Measurements from ENCODE around the gene USP3.

USP3 gene

GRCh38 chr15:63565536-63566186 lies 61.3 kb downstream of the USP3 start:
- no peak for TF ChIP-seq ZFX (IDR thresholded peaks at IDR 0.05)
- no peak overlapping the region for H3K27ac ChIP-seq

GRCh38 chr15:63572749-63573464 lies 68.5 kb downstream of the USP3 start:
- H3K27ac ChIP-seq = no peak overlapping the region
- TF ChIP-seq CTCF (conservative IDR thresholded peaks at IDR 0.05) = no peak
- TF ChIP-seq ZFX (IDR thresholded peaks at IDR 0.05) = no peak

DNA sequence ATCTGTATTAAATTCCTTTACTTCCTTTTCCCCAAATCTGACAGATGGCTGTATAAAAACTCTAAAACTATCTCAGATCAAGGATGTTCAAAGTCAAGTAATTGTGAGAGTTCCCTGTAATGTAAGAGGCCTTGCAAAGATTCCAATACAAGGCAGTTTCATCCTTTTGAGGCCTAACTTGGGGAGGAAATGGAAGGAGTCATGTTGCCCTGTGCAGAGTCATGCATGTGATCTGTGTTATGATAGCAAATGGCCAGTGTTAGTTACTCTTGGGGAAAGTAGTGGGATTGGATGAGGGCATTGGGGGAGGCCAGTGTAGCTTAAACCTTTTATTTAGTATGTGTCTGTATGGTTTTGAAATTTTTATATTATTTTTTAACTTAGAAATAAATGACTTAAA lies 69.1 kb downstream of the USP3 start:
- no peak overlapping the region for H3K27ac ChIP-seq
- TF ChIP-seq ZFX (IDR thresholded peaks at IDR 0.05) (no peak), CTCF (conservative IDR thresholded peaks at IDR 0.05) (no peak)

GRCh38 chr15:63575312-63575711 lies 70.9 kb downstream of the USP3 start:
- H3K27ac ChIP-seq = no peak overlapping the region
- TF ChIP-seq CTCF (conservative IDR thresholded peaks at IDR 0.05) = no peak
- no peak for TF ChIP-seq ZFX (IDR thresholded peaks at IDR 0.05)

- TF ChIP-seq ZFX (IDR thresholded peaks at IDR 0.05) (no peak), CTCF (conservative IDR thresholded peaks at IDR 0.05) (no peak)
- no peak overlapping the region for H3K27ac ChIP-seq
Observed at GRCh38 chr15:63576441-63576840, 72.0 kb downstream of the USP3 start.

GRCh38 chr15:63582179-63582578 lies 77.8 kb downstream of the USP3 start:
- no peak for TF ChIP-seq CTCF (conservative IDR thresholded peaks at IDR 0.05)
- no peak for TF ChIP-seq ZFX (IDR thresholded peaks at IDR 0.05)
- no peak overlapping the region for H3K27ac ChIP-seq

GRCh38 chr15:63582718-63583426 lies 78.5 kb downstream of the USP3 start:
- TF ChIP-seq ZFX (IDR thresholded peaks at IDR 0.05) = no peak
- no peak overlapping the region for H3K27ac ChIP-seq

GRCh38 chr15:63586790-63587189 lies 82.4 kb downstream of the USP3 start:
- H3K27ac ChIP-seq = no peak overlapping the region; the same call in 1 of the 2 replicates

More at GRCh38 chr15:63586790-63587189, 82.4 kb downstream of the USP3 start:
- TF ChIP-seq ZFX (IDR thresholded peaks at IDR 0.05) (no peak), CTCF (conservative IDR thresholded peaks at IDR 0.05) (no peak; the same call in 1 of the 2 replicates)
